NCI-H2107 (cell line): ENCODE measurements around the gene PRKAG2.
A peak's percentile ranks its signal among the peaks of the same experiment; 100 is the strongest.

Source experiments
- DNase-seq: peaks from one replicate; lab custom pipeline; 2025; lab: John Stamatoyannopoulos, UW

The PRKAG2 gene

DNA sequence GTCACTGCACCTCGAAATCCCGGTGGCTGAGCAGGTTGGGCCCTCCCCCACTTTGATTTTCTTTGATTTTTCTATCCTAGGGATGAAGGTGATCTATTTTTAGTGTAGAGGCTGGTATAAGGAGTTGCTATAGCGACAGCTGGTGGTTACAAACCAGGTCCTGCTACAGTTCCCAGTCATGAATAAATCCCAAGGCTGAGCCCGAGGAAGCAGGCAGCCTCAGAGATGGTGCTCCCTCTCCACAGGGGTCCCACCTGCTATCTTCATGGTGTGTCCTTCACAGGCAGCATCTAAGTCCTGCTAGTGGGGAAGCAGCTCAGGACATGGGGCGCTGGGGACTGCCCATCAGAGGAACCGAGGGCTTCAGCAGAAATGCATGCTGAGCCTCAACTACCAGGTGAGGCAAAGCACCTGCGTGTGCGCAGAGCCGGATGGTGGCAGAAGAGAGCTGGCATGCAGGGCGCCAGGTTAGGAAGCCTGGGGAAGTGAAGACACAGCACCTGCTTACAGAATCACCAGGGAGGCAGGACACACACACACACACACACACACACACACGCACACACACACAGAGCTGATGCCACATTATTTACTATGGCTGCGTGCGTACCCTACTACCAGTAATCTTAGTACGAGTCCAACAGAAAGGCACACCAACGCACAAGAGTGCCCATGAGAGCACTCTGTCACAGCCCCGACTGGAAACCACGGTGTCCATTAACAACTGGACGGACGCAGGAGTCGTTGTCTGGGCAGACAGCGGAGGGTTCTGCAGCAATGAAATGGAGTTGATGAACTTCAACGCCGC, 150.9 kb downstream of the PRKAG2 start:
- peak; percentile 72 for DNase-seq

- DNase-seq = no peak
Measured at GRCh38 chr7:151724920-151725584, 151.9 kb downstream of the PRKAG2 start.

- no peak for DNase-seq
Measured at GRCh38 chr7:151724250-151724915, 152.5 kb downstream of the PRKAG2 start.

GRCh38 chr7:151723321-151723720, 153.6 kb downstream of the PRKAG2 start:
- no peak for DNase-seq

DNA sequence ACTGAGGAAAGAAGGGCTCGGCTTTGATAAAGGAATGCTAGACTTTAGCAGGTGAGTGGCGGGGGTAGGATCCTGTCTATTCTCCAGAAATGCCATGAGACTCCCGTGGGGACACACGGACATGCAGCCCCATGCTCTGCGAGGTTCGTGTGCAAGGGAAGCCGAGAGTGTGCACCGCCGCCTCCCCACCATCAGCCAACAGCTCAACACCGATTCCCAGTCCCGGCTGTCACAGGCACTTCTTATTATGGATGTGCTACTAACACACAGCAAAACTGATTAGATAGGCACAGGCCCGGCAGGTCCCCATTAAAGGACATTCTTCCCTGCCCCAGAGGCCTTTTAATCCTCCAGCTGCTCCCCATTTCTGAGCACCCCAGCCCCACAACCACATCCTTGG, 154.4 kb downstream of the PRKAG2 start:
- no peak for DNase-seq

GRCh38 chr7:151721694-151722093, 155.2 kb downstream of the PRKAG2 start:
- DNase-seq = no peak

- no peak for DNase-seq
Measured at GRCh38 chr7:151721236-151721635, 155.7 kb downstream of the PRKAG2 start.

DNA sequence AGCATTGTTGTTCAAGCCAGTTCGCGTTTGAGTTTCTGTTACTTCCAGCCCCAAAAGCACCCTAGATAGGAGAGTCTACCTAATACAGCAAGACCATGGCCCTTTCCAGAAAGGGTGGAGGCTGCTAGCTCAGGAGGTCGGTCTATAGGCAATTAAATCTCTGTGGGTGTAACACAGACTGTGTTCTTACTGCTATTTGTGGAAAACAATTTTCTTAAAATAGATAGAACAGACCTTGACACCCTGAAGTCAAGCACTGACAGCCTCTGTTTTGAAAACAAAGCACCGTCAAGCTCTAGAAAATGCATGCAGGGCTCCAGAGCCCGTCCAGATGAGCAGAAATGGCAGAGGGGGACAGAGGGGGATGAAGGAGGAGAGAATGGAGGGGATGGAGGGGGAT, 156.6 kb downstream of the PRKAG2 start:
- DNase-seq = no peak

DNA sequence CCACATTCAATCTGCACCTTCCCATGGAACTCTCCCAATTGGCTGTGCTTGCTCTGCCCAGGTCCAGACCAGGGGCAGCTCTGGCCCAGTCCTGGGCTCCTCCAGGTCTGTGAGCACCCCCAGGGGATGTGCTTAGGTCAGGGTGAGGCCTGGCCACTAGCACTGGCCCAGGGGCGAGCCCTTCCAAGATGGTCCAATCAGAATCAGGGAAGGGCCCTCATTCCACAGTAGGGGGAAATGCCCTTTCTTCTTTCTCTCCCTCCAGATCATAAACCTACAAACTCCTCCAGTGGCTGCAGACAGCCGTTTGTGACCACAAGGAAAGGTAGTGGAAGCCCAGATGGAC, 157.0 kb downstream of the PRKAG2 start:
- DNase-seq = no peak

DNA sequence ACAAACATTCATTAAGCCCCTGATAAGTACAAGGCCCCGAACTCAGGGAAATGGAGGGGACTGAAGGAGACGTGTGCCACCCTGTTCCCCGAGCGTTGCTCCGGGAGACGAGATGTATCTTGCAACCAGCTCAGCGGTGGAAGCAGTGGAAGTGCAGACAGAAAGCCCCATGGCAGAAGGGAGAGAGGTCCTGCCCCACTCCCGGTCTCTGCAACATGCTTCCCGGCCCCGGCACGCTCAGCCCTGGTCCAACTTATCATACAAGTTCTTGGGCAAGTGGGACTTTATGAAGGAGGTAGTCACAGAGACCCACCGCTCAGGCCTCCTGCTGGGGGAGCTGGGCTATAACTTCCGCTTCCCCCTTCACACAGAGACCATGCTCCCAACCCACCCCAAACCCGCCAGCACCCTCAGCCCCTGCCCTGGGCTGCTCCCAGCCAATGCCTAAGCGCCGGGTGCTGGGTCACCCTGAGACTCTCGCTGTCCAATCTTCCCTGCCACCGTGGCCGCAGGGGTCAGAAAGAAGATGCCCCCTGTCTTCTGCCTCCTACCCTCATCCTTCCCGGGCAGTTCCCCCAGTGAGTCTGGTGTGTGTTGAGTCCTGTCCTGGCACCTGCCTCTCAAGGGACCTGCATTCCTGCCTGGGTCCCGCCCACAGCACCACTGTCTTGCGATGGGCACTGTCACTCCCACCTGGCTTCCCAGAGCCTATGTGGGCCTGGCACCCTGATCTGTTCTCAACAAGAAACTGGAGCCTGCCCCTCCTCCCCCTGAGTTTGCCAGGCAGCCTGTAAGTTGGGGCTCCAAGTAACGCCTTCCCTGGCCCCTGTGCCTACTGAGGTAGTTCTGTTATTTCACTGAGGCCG, 157.7 kb downstream of the PRKAG2 start:
- DNase-seq = no peak

- no peak for DNase-seq
Measured at GRCh38 chr7:151717918-151718317, 159.0 kb downstream of the PRKAG2 start.

DNA sequence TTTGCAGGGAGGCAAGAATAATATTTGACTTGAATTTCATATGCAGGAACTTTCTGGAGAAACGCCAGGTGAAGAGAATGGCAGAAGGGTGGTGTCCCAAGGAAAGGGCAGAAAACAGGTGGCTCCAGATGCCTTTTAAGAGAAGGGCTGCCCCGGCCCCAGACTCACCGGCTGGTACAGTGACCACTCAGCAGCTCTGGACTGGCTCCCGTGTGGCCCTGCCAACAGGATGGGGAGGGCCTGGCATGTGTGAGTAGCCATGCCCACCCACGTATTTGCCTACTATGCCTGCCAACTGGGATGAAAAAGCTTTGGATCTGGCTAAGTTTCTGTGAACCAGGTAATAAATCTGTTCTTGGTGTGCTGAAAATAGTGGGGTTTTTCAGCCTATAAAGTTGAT, 159.5 kb downstream of the PRKAG2 start:
- no peak for DNase-seq

DNA sequence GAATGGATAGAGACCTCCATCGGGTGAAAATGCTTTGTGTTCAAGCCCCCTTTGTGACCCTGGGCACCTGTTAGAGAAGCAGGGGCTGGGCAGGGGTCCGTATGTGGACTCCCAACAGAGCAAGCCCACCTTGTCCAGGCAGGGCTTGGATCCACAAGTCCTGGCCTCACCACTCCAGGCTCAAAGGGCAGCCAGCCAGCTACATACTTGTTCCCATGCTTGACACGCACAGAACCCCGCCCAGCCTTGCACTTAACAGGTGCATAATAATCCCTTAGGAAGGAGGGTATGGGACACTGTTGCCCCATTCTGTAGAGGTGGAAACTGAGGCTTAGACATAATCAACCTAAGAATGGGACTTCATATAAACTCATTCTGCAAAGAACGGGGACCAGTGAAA, 160.6 kb downstream of the PRKAG2 start:
- DNase-seq = no peak

GRCh38 chr7:151715666-151716315, 161.1 kb downstream of the PRKAG2 start:
- no peak for DNase-seq

DNA sequence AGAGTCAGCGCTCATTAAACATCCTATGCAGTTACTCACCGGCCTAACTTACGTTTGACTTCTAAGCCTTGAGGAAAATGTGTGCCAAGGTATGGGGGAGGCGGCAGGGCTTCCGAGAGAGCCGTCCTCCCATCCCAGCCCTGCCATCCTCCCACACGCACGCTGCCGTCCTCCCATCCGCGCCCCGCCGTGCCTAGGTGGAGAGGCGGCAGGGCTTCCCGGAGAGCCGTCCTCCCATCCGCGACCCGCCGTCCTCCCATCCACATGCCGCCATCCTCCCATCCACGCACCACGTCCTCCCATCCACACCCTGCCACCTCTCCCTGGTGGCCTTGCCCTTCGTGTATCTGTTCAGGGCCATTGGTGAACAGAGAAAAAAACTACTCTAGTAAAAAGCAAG, 162.7 kb downstream of the PRKAG2 start:
- DNase-seq = no peak

- no peak for DNase-seq
Measured at GRCh38 chr7:151712810-151713125, 164.1 kb downstream of the PRKAG2 start.

DNA sequence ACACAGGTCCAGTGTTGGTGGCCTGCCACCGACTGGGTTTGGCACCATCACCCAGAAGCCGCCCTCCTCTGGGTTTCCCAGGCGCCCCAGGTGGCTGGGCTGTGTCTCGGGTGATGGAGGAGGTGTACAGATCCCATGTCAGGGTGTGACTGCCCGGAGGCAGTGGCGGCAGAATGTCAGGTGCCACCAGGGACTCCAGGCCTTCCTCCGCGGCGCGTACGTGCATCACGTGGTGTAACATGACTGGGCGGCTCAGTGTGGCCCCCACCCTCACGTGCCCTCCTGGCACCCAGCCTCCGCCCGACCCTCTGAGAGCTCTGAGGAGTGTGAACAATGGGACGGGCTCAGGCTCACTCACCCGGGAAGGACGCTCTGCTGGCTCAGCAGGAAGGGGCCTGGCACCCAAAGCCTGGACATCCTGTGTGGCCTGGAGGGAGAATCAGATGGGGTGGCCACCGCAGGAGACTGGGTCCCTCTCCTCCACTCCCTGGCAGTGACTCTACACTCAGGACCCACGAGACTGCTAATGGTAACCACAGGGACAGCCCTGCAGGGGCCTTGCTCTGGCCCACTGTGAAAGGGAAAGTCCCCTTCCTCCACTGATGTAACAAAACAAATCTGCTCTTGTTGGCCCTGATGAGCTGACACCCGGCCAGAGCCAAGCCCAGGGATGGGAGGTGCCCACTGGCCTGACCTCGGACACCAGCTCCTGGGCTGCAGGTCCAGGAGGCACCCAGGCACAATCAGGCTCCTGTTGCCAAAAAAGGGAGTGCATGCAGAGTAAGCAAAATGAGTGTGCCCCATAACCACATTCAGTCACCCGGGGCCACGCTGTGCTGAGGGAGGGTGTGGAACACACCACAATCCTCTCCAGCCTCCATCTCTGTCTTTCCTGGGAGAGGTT, 164.8 kb downstream of the PRKAG2 start:
- DNase-seq = peak; percentile 75

DNA sequence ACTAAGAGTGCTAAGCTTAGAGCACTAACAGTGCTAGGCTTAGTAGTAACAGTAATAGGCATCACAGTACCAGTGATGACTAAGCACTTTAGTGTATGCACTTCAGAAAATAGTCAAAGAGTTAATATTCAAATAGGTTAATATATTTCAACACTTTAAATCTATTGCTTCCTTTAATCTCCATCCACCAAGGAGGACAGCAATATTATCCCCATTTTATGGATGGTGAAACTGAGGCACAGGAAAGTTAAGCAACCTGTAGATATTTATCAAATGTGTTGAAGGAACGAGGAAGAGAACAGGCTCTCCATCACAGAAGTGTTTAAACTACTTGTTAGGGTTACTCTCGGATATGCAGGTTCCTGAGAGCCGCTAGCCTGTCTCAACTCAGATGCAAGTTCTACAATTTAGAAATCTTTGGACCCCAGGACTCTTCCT, 165.5 kb downstream of the PRKAG2 start:
- DNase-seq = no peak

DNA sequence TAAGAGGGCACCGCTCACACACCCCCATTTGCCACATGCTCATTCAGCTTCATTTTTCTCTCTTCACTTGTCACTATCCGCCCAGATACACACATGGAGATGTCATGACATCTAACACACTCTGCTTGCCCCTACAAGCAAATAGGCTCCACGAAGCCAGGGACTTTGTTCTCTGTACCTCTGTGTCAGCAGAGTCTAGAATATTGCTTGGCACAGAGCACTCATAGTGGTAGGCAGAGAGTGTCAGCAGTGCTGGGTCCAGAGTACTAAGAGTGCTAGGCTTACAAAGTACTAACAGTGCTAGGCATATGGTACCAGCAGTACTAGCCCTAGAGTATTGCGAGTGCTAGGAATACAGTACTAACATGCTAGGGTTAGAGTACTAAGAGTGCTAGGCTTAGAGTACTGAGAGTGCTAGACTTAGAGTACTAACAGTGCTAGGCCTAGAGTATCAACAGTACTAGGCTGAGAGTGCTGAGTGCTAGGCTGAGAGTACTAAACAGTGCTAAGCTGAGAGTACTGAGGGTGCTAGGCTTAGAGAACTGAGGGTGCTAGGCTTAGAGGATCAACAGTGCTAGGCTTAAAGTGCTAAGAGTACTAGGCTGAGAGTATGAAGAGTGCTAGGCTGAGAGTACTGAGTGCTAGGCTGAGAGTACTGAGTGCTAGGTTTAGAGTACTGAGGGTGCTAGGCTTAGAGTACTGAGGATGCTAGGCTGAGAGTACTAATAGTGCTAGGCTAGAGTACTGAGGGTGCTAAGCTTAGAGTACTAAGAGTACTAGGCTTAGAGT, 166.1 kb downstream of the PRKAG2 start:
- DNase-seq = no peak

- DNase-seq = no peak
Measured at GRCh38 chr7:151710121-151710640, 166.7 kb downstream of the PRKAG2 start.
